ENCODE data around the gene NUAK2. TPM values are rescaled to one million over a fixed set of nuclear protein-coding genes. Genes with fewer than 3 reads are reported as not detected.
"Not testable (repeated sequence)": the region's sequence is repeated elsewhere in the genome, so short reads cannot be mapped to it uniquely, and the experiment has no call there.

The NUAK2 gene
- total RNA-seq, 6 donors from 2014 or later = 8.5 to 14.7 (median 10.3) TPM

DNA sequence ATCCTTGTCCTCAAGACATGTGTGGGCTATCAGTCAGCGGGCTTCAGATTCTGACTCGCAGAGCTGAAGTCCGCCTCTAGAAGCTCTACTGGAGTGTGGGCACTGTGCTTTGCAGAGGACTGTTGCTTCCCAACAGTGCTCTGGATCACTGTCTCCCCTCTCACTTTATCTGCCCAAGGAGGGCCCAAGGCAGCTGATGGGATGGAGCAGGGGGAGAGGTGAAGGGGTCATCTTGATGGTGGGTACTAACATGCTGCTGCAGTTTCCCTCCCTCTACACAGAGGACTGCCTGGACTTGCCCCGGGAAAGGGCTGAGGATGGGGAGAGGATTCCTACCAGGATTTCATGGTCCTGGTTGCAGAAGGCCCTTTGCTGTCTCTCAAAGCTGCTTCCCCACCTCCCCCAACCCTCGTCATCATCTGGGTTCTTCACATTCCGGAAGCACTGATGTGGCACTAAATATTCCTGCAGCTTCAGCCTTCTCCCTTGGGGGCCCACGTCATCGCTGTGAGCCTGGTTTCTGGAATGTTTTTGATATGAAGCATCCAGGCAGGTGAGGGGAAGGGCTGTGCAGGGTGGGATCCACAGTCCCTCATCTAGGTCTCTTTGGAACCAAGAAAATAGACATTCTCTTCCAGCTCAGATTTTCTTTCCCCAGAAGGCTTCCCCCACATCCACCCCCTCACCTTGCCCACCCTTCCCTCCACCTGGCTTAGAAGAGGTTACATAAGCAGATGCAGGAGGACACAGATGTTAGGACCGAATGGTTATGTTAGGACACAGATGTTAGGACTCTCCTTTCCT is 23.2 kb downstream of the NUAK2 start:
- peaks cover 20 to 49% (median 27%) of the 10 kb centered on the region in 4 donors for H3K4me1 ChIP-seq
- H3K27ac ChIP-seq = no peak overlapping the region
- H3K4me3 ChIP-seq = no peak overlapping the region
- no peaks in the 10 kb centered on the region for H3K9me3 ChIP-seq
- ATAC-seq (ENCODE audit: low FRiP score in 2 of 2) (no peak), DNase-seq (no peak)
- H3K36me3 ChIP-seq = peaks cover 0 to 16% (median 10%) of the 10 kb centered on the region in 4 donors
- H3K27me3 ChIP-seq = no peaks in the 10 kb centered on the region
- WGBS, 2 donors = 75 to 79% methylated on average over 7 to 9 of the region's 9 CpGs
- TF ChIP-seq POLR2A (IDR thresholded peaks at IDR 0.05) (no peak), POLR2AphosphoS5 (IDR thresholded peaks at IDR 0.05) (no peak), EP300 (IDR thresholded peaks at IDR 0.05) (no peak)
- TF ChIP-seq, protein P1, sequence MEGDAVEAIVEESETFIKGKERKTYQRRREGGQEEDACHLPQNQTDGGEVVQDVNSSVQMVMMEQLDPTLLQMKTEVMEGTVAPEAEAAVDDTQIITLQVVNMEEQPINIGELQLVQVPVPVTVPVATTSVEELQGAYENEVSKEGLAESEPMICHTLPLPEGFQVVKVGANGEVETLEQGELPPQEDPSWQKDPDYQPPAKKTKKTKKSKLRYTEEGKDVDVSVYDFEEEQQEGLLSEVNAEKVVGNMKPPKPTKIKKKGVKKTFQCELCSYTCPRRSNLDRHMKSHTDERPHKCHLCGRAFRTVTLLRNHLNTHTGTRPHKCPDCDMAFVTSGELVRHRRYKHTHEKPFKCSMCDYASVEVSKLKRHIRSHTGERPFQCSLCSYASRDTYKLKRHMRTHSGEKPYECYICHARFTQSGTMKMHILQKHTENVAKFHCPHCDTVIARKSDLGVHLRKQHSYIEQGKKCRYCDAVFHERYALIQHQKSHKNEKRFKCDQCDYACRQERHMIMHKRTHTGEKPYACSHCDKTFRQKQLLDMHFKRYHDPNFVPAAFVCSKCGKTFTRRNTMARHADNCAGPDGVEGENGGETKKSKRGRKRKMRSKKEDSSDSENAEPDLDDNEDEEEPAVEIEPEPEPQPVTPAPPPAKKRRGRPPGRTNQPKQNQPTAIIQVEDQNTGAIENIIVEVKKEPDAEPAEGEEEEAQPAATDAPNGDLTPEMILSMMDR (IDR thresholded peaks at IDR 0.05) = no peak

DNA sequence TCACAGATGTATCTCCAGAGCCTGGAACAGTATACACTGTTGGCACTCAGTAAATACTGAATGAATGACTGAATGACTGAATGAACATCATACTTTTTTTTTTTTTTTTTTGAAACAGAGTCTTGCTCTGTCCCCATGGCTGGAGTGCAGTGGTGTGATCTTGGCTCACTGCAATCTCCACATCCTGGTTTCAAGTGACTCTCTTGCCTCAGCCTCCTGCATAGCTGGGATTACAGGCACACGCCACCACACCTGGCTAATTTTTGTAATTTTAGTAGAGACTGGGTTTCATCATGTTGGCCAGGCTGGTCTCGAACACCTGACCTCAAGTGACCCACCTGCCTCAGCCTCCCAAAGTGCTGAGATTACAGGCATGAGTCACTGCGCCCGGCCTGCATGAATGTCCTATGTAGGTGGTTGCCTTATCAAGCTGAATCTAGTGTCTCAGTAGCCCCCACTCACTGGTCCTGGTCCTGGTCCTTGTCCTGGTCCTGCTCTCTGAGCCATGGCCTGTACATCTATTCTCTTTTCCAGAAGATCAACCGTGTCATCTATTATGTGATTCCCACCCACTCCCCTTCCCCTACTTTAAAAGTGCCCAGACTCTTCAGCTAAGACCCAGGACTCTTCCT is 23.9 kb downstream of the NUAK2 start:
- H3K9me3 ChIP-seq; ATAC-seq (ENCODE audit: low FRiP score in 2 of 2); H3K27me3 ChIP-seq; H3K27ac ChIP-seq; DNase-seq; H3K4me3 ChIP-seq; H3K36me3 ChIP-seq: not testable (repeated sequence)
- WGBS, 2 donors = 89 to 98% methylated on average over 4 to 5 of the region's 5 CpGs
- H3K4me1 ChIP-seq = peaks cover 20 to 49% (median 28%) of the 10 kb centered on the region in 4 donors

DNA sequence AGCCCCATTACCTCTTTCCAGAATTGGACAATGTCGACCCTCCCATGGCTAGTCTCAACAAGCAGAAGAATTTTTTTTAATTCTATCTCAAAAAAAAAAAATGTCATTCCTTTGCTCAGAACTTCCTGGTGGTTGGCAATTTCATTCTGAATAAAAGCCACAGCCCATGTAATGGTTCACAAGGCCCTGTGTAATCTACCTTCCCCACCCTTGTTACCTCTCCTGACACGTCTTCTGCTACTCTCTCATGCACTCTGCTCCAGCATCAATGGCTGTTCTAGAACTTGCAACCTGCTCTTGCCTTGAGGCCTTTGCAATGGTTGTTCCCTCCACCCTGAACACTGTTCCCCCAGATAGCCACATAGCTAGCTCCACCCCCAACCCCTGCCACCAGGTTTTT is 25.4 kb downstream of the NUAK2 start:
- ATAC-seq (ENCODE audit: low FRiP score in 2 of 2) (no peak), DNase-seq (no peak)
- H3K27ac ChIP-seq = peak overlapping the region in 1 of 4 donors; percentile 14
- H3K9me3 ChIP-seq = no peaks in the 10 kb centered on the region
- no peak overlapping the region for H3K4me3 ChIP-seq
- WGBS, 2 donors = 58 to 79% methylated on average over 2 of the region's 2 CpGs
- peaks cover 11 to 36% (median 18%) of the 10 kb centered on the region in 4 donors for H3K4me1 ChIP-seq
- TF ChIP-seq, protein P1 (IDR thresholded peaks at IDR 0.05) = no peak
- TF ChIP-seq POLR2A (IDR thresholded peaks at IDR 0.05) (no peak), EP300 (IDR thresholded peaks at IDR 0.05) (no peak), POLR2AphosphoS5 (IDR thresholded peaks at IDR 0.05) (no peak)
- H3K27me3 ChIP-seq = no peaks in the 10 kb centered on the region
- no peaks in the 10 kb centered on the region for H3K36me3 ChIP-seq

DNA sequence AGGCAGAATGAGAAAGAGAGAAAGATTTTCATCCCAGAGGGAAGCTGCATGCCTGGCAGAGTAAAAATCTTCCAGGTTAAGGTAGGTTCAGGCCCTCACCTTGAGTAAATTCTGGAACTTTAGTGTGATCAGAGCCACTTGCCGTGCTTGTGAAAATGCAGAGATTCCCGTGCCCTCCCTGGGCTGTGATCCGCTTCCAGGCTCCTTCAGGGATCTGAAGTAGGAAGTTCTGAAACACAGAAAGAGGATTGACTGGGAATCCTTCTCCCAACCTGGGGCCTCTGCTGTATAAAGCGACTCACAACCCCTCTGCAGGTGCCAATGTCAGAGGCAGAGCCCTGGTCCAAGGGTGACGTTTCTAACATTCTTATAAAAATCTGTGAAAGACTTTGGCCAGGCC is 26.6 kb downstream of the NUAK2 start:
- no peak for ATAC-seq (ENCODE audit: low FRiP score in 2 of 2)
- no peak for DNase-seq
- no peaks in the 10 kb centered on the region for H3K36me3 ChIP-seq
- TF ChIP-seq, protein P1 (IDR thresholded peaks at IDR 0.05) = no peak
- no peak for TF ChIP-seq EP300 (IDR thresholded peaks at IDR 0.05)
- TF ChIP-seq POLR2A (IDR thresholded peaks at IDR 0.05) = no peak
- TF ChIP-seq POLR2AphosphoS5 (IDR thresholded peaks at IDR 0.05) = no peak
- H3K27ac ChIP-seq = peak overlapping the region; percentile 29 to 80 (median 69)
- H3K27me3 ChIP-seq = no peaks in the 10 kb centered on the region
- H3K4me1 ChIP-seq = peaks cover 8 to 25% (median 15%) of the 10 kb centered on the region in 4 donors
- H3K9me3 ChIP-seq = no peaks in the 10 kb centered on the region
- no peak overlapping the region for H3K4me3 ChIP-seq
- 83 to 91% methylated on average over 5 of the region's 5 CpGs for WGBS, 2 donors

DNA sequence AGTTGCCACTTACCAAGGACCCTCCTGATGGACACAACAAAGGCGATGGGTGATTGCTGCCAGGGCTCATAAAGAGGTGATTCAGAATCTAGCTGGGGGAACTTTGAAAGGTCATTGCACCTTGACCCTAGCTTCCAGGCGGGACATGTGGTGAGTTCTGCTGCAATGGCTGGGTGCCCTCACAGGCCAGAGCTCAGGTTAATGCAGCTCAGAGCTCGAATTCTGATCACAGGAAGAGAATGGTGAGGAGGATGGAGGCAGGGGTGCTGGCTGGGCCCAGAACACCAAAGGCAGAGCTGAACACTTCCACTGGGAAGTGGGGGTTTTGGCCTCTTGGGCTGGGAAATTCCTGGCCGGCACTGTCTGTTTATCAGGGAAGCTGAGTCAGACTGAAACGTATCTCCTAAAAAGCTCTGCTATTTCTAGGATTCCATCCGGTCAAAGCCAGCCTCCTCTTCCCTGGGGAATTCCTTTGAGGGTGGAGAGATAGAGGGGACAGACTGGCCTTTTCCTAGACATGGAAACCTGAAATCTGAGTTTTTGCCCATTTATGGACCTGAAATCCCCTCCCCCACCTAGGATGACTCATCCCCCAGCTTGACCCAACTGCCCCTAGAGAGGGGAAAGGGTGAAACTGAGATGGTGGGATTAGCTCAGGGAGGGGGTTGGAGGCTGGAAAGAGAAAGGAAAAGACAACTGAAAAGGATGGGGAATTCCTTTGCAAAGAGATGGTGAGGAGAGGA is 27.2 kb downstream of the NUAK2 start:
- 13 to 54% methylated on average over 3 to 6 of the region's 6 CpGs for WGBS, 2 donors
- TF ChIP-seq POLR2AphosphoS5 (IDR thresholded peaks at IDR 0.05) = peak; percentile 35 to 49
- TF ChIP-seq POLR2A (IDR thresholded peaks at IDR 0.05) = no peak
- TF ChIP-seq, protein P1 (IDR thresholded peaks at IDR 0.05) = no peak
- no peak for TF ChIP-seq EP300 (IDR thresholded peaks at IDR 0.05)
- ATAC-seq (ENCODE audit: low FRiP score in 2 of 2) = peak in 1 of 2 donors; percentile 38
- no peak overlapping the region for H3K4me3 ChIP-seq
- H3K36me3 ChIP-seq = no peaks in the 10 kb centered on the region
- H3K27ac ChIP-seq = peak overlapping the region; percentile 42 to 80 (median 69)
- no peaks in the 10 kb centered on the region for H3K27me3 ChIP-seq
- H3K4me1 ChIP-seq = peaks cover 8 to 23% (median 15%) of the 10 kb centered on the region in 4 donors
- peak in 1 of 2 donors; percentile 38 for DNase-seq
- H3K9me3 ChIP-seq = no peaks in the 10 kb centered on the region

All from upper lobe of left lung (tissue), 6 donors.